Endothelial cell of umbilical vein (primary cell): Measurements from ENCODE around the gene CCDC40.

Experiments
- CTCF ChIP-seq, 2 donors: IDR thresholded peaks; 1 replicate in 1 of 2; 2 replicates in 1 of 2; pipeline ENCODE4 v1.5.1; 2011; ENCODE audit warnings: low read length in 2 of 2, mild to moderate bottlenecking in 2 of 2, moderate library complexity in 2 of 2, control low read depth in 1 of 2, inconsistent platforms in 1 of 2, low read depth in 1 of 2; ENCODE audit not compliant: insufficient read depth in 1 of 2; ENCODE audit errors: extremely low read depth in 1 of 2
- GATA2 ChIP-seq: IDR thresholded peaks from 2 replicates; pipeline ENCODE4 v1.7.0; 2011; ENCODE audit warnings: low read depth, mild to moderate bottlenecking, moderate library complexity, mixed read lengths, low read length; ENCODE audit not compliant: insufficient read length, insufficient read depth
- POLR2A ChIP-seq: IDR thresholded peaks from 2 replicates; pipeline ENCODE4 v1.6.1; 2012; ENCODE audit warnings: low read depth, mild to moderate bottlenecking, control low read depth, low read length

- TF ChIP-seq POLR2A (no peak), CTCF (IDR thresholded peaks at IDR 0.05; ENCODE audit: extremely low read depth in 1 of 2, insufficient read depth in 1 of 2, low read depth in 1 of 2, low read length in 2 of 2) (no peak), GATA2 (no peak)
These were observed 28.5 kb upstream of the CCDC40 start for GRCh38 chr17:80007939-80008338.
